ENCODE data around the gene HSPBP1. TPM values are rescaled to one million over a fixed set of nuclear protein-coding genes. Genes with fewer than 3 reads are reported as not detected.

The HSPBP1 gene
- total and polyA plus RNA-seq, 9 of the 15 experiments (the other 6 are each of a cell fraction or from before 2014, with no cell fraction given) = 0.83 to 81.3 (median 21.8) TPM

- peak; percentile 46; the same call in 1 of the 2 replicates for TF ChIP-seq MTA2 (IDR thresholded peaks at IDR 0.05; ENCODE audit: low read depth)
- peak; percentile 94 for TF ChIP-seq ZBTB7A (IDR thresholded peaks at IDR 0.05; ENCODE audit: borderline replicate concordance, control insufficient read depth, low read depth, low read length)
- TF ChIP-seq POLR2B (IDR thresholded peaks at IDR 0.05; ENCODE audit: low read depth, partially characterized antibody) = peak; percentile 58
- TF ChIP-seq BRD9 (IDR thresholded peaks at IDR 0.05; ENCODE audit: low read depth, partially characterized antibody) = peak; percentile 80
- 0 out of 3 replicates have a peak, but pooled peaks of 1 of the 2 experiments have one; percentile 26 for TF ChIP-seq CBX3 (IDR thresholded peaks at IDR 0.05; ENCODE audit: borderline replicate concordance in 1 of 2, low read length in 2 of 2)
- TF ChIP-seq RCOR1 (IDR thresholded peaks at IDR 0.05; ENCODE audit: borderline replicate concordance in 1 of 2, low read depth in 2 of 2, low read length in 2 of 2) = 0 out of 4 replicates have a peak, but pooled peaks of 1 of the 2 experiments have one; percentile 50
- TF ChIP-seq TFAP4 (CRISPR knock-in tag; IDR thresholded peaks at IDR 0.05; ENCODE audit: borderline replicate concordance) = peak; percentile 66; the same call in 1 of the 2 replicates
- TF ChIP-seq XRCC3 (IDR thresholded peaks at IDR 0.05) = no peak
- 0 out of 2 replicates have a peak, but pooled peaks have one; percentile 42 for TF ChIP-seq RB1 (IDR thresholded peaks at IDR 0.05; ENCODE audit: low read depth)
- peak; percentile 47; the same call in 1 of the 2 replicates for TF ChIP-seq KLF13 (tag; IDR thresholded peaks at IDR 0.05; ENCODE audit: borderline replicate concordance, low read depth)
- no peak for TF ChIP-seq ZNF316 (IDR thresholded peaks at IDR 0.05)
- no peak for TF ChIP-seq ZFPM2 (CRISPR knock-in tag; IDR thresholded peaks at IDR 0.05)
Measured at GRCh38 chr19:55301459-55302317, 21.8 kb upstream of the HSPBP1 start (continued).
